H9 (cell line): ENCODE data around the gene AS3MT. TPM values are rescaled to one million over a fixed set of nuclear protein-coding genes. Genes with fewer than 3 reads are reported as not detected.
"Not testable (repeated sequence)": the region's sequence is repeated elsewhere in the genome, so short reads cannot be mapped to it uniquely, and the experiment has no call there.

Experiments used
- DNase-seq: peaks from one replicate; pipeline ENCODE4 v3.0.0-alpha.2; 2017
- H2AFZ ChIP-seq: one replicate; pipeline ENCODE4 v1.6.1; 2013; ENCODE audit warnings: mild to moderate bottlenecking, low read length, control low read depth, moderate library complexity
- H2AK5ac ChIP-seq: 2 replicates; pipeline ENCODE4 v1.6.1; 2013; ENCODE audit warnings: low read length, control low read depth, mixed read lengths; ENCODE audit not compliant: insufficient read length
- H2BK120ac ChIP-seq: one replicate; pipeline ENCODE4 v1.6.1; 2013; ENCODE audit warnings: low read depth, mild to moderate bottlenecking, low read length, control low read depth, inconsistent platforms; ENCODE audit not compliant: poor library complexity, severe bottlenecking
- H2BK12ac ChIP-seq: 2 replicates; pipeline ENCODE4 v1.6.1; 2013; ENCODE audit warnings: low read length, control low read depth, mixed read lengths, low read depth; ENCODE audit not compliant: insufficient read length
- H2BK15ac ChIP-seq: 2 replicates; pipeline ENCODE4 v1.6.1; 2013; ENCODE audit warnings: low read depth, low read length, control low read depth
- H2BK20ac ChIP-seq: one replicate; pipeline ENCODE4 v1.6.1; 2013; ENCODE audit warnings: low read depth, mild to moderate bottlenecking, low read length, control low read depth, inconsistent platforms; ENCODE audit not compliant: poor library complexity, severe bottlenecking
- H2BK5ac ChIP-seq: 2 replicates; pipeline ENCODE4 v1.6.1; 2013; ENCODE audit warnings: low read length, control low read depth, mixed read lengths; ENCODE audit not compliant: insufficient read length
- H3K14ac ChIP-seq: 2 replicates; pipeline ENCODE4 v1.6.1; 2013; ENCODE audit warnings: low read length, control low read depth; ENCODE audit not compliant: insufficient read depth
- H3K18ac ChIP-seq: 2 replicates; pipeline ENCODE4 v1.6.1; 2013; ENCODE audit warnings: low read depth, mild to moderate bottlenecking, mixed read lengths, low read length, control low read depth; ENCODE audit not compliant: insufficient read length
- H3K23ac ChIP-seq: 2 replicates; pipeline ENCODE4 v1.6.1; 2013; ENCODE audit warnings: low read length, control low read depth, mixed read lengths, low read depth; ENCODE audit not compliant: insufficient read length
- H3K23me2 ChIP-seq: 2 replicates; pipeline ENCODE4 v1.6.1; 2013; ENCODE audit warnings: low read depth, mild to moderate bottlenecking, mixed read lengths, low read length, control low read depth; ENCODE audit not compliant: insufficient read length, poor library complexity, severe bottlenecking
- H3K27ac ChIP-seq: 2 replicates; pipeline ENCODE4 v1.5.1; 2013; ENCODE audit warnings: low read length, control low read depth, mixed read lengths, low read depth; ENCODE audit not compliant: insufficient read length
- H3K27me3 ChIP-seq: 2 replicates; pipeline ENCODE4 v1.6.1; 2013; ENCODE audit warnings: low read length, control low read depth, inconsistent platforms; ENCODE audit not compliant: insufficient read depth
- H3K4ac ChIP-seq: 2 replicates; pipeline ENCODE4 v1.6.1; 2013; ENCODE audit warnings: low read depth, mild to moderate bottlenecking, control low read depth, inconsistent platforms, low read length, moderate library complexity
- H3K4me1 ChIP-seq: 2 replicates; pipeline ENCODE4 v1.6.1; 2013; ENCODE audit warnings: low read length, control low read depth, inconsistent platforms; ENCODE audit not compliant: insufficient read depth
- H3K4me2 ChIP-seq: 2 replicates; pipeline ENCODE4 v1.6.1; 2013; ENCODE audit warnings: low read length, control low read depth, mixed read lengths; ENCODE audit not compliant: insufficient read length, insufficient read depth
- H3K56ac ChIP-seq: 2 replicates; pipeline ENCODE4 v1.6.1; 2013; ENCODE audit warnings: low read depth, mild to moderate bottlenecking, mixed read lengths, low read length, control low read depth; ENCODE audit not compliant: insufficient read length
- H3K79me1 ChIP-seq: 2 replicates; pipeline ENCODE4 v1.6.1; 2013; ENCODE audit warnings: low read depth, mild to moderate bottlenecking, moderate library complexity, low read length, control low read depth, inconsistent platforms; ENCODE audit not compliant: insufficient read depth, poor library complexity, severe bottlenecking
- H3K79me2 ChIP-seq: 2 replicates; pipeline ENCODE4 v1.6.1; 2013; ENCODE audit warnings: low read length, control low read depth, inconsistent platforms; ENCODE audit not compliant: insufficient read depth
- H3K9ac ChIP-seq: 2 replicates; pipeline ENCODE4 v1.6.1; 2013; ENCODE audit warnings: low read length, control low read depth, mixed read lengths; ENCODE audit not compliant: insufficient read length; ENCODE audit errors: extremely low read depth
- H3K9me3 ChIP-seq: one replicate; pipeline ENCODE4 v1.6.1; 2013; ENCODE audit warnings: low read depth, low read length, inconsistent platforms; ENCODE audit not compliant: control insufficient read depth
- H3T11ph ChIP-seq: one replicate; pipeline ENCODE4 v1.6.1; 2013; ENCODE audit warnings: mild to moderate bottlenecking, low read length, control low read depth, inconsistent platforms
- H4K20me1 ChIP-seq: one replicate; pipeline ENCODE4 v1.6.1; 2013; ENCODE audit not compliant: control insufficient read depth, insufficient read length, insufficient read depth
- H4K5ac ChIP-seq: 2 replicates; pipeline ENCODE4 v1.6.1; 2013; ENCODE audit warnings: low read depth, mild to moderate bottlenecking, mixed read lengths, low read length, control low read depth; ENCODE audit not compliant: insufficient read length
- H4K8ac ChIP-seq: replicated peaks from 2 replicates; pipeline ENCODE4 v1.6.1; 2013; ENCODE audit warnings: low read length, control low read depth, mixed read lengths, low read depth; ENCODE audit not compliant: insufficient read length
- H4K91ac ChIP-seq: 2 replicates; pipeline ENCODE4 v1.6.1; 2013; ENCODE audit warnings: low read depth, mild to moderate bottlenecking, moderate library complexity, mixed read lengths, low read length, control low read depth; ENCODE audit not compliant: insufficient read length
- H3K27ac Mint-ChIP-seq, 3 experiments: 2 replicates in 2 of 3; 3 replicates in 1 of 3; pipeline ENCODE4 v1.8.0; 2020 to 2021; ENCODE audit warnings: mixed read lengths in 3 of 3, mild to moderate bottlenecking in 1 of 3, moderate library complexity in 1 of 3
- H3K27me3 Mint-ChIP-seq: 2 replicates; pipeline ENCODE4 v1.8.0; 2021; ENCODE audit warnings: low read depth, mild to moderate bottlenecking, moderate library complexity, mixed read lengths
- H3K36me3 Mint-ChIP-seq, 3 experiments: 2 replicates in 2 of 3; 3 replicates in 1 of 3; pipeline ENCODE4 v1.8.0; 2020 to 2021; ENCODE audit warnings: low read depth in 3 of 3, mixed read lengths in 3 of 3; ENCODE audit not compliant: insufficient read depth in 1 of 3
- H3K4me1 Mint-ChIP-seq, 2 experiments: 2 replicates each; pipeline ENCODE4 v1.8.0; 2020; ENCODE audit warnings: mixed read lengths in 2 of 2
- H3K4me3 Mint-ChIP-seq, 2 experiments: 2 replicates in 1 of 2; 3 replicates in 1 of 2; pipeline ENCODE4 v1.8.0; 2020 to 2021; ENCODE audit warnings: mild to moderate bottlenecking in 2 of 2, mixed read lengths in 2 of 2, moderate library complexity in 1 of 2
- H3K9me3 Mint-ChIP-seq, 2 experiments: 2 replicates in 1 of 2; 3 replicates in 1 of 2; pipeline ENCODE4 v1.8.0; 2020; ENCODE audit warnings: mild to moderate bottlenecking in 2 of 2, mixed read lengths in 2 of 2, moderate library complexity in 1 of 2
- WGBS: extraction: QIAGEN DNeasy Blood & Tissue Kit; methylation state at CpG from one replicate; pipeline ENCODE4 v1.1.7; 2013; ENCODE audit warnings: missing lambda C conversion rate, low lambda C conversion rate, mixed read lengths; ENCODE audit not compliant: insufficient read length; ENCODE audit errors: extremely low coverage; 5-methylcytosine and 5-hydroxymethylcytosine counted together
- total RNA-seq: library from RNA; stranded (reverse); gene quantifications from 2 replicates; pipeline ENCODE4 v1.2.1, GENCODE V29; 2021
- TF ChIP-seq, protein P1 (sequence below): fragments of 200-600 bp; sonication (generic); conservative IDR thresholded peaks from 3 replicates; pipeline ENCODE4 v1.8.0; 2021; ENCODE audit warnings: antibody characterized with exemption, mild to moderate bottlenecking

AS3MT gene
- total RNA-seq, 1 experiment from 2014 or later, result 16.4 TPM

DNA sequence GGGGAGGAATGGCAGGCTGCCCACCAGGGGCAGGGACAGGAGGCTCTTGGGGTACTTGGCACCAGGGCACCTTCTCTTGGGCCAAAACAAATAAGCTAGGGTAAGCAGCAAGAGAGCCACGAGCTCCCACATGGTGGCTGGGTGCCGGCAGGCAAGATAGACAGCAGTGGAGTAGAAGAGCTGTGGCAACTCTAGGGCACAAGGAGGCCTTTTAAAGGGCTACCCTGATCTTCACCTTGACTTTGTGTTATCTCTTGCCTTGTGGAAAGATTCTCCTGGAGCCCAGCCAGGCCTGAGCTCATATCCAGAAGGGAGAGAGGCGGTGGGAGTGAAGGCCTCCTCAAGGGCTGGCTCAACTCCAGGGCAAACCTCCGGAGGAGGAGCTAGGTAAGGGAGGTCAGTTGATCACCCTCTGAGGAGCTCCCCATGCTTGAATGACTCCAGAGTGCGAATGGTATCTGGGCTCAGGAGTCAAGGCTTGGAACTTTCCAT, 32.0 kb upstream of the AS3MT start, which contains the start of gene CYP17A1:
TSS of gene CYP17A1 (minus strand) at position 184 of the 492 bp plus-strand sequence. CDS start at position 132, 52 bp downstream.
- no peak within 1 kb of the TSS for H2BK120ac ChIP-seq
- H3K79me2 ChIP-seq, result no peaks in the 10 kb centered on the region
- no peaks in the 10 kb centered on the region for H3K4me1 ChIP-seq
- TF ChIP-seq, protein P1, sequence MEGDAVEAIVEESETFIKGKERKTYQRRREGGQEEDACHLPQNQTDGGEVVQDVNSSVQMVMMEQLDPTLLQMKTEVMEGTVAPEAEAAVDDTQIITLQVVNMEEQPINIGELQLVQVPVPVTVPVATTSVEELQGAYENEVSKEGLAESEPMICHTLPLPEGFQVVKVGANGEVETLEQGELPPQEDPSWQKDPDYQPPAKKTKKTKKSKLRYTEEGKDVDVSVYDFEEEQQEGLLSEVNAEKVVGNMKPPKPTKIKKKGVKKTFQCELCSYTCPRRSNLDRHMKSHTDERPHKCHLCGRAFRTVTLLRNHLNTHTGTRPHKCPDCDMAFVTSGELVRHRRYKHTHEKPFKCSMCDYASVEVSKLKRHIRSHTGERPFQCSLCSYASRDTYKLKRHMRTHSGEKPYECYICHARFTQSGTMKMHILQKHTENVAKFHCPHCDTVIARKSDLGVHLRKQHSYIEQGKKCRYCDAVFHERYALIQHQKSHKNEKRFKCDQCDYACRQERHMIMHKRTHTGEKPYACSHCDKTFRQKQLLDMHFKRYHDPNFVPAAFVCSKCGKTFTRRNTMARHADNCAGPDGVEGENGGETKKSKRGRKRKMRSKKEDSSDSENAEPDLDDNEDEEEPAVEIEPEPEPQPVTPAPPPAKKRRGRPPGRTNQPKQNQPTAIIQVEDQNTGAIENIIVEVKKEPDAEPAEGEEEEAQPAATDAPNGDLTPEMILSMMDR, result no peak
- H3K9ac ChIP-seq, result no peak within 1 kb of the TSS
- H4K20me1 ChIP-seq, result no peaks in the 10 kb centered on the region
- WGBS, result no CpG with 5 or more reads among the region's 5 CpGs
- no peak within 1 kb of the TSS for H4K91ac ChIP-seq
- no peak within 1 kb of the TSS for H4K5ac ChIP-seq
- H3K36me3 Mint-ChIP-seq, result peaks cover 6 to 13% (median 8%) of the 10 kb centered on the region in 3 experiments; a peak in 6 of 7 replicates
- no peaks in the 10 kb centered on the region for H3K27me3 ChIP-seq
- peaks cover 3% of the 10 kb centered on the region in 2 experiments; a peak in 2 of 4 replicates for H3K4me1 Mint-ChIP-seq
- H3K4ac ChIP-seq, result no peak within 1 kb of the TSS
- no peak within 1 kb of the TSS for H3K4me2 ChIP-seq
- H3K9me3 ChIP-seq, result peaks cover 5% of the 10 kb centered on the region
- no peak within 1 kb of the TSS for H3K18ac ChIP-seq
- H3K27me3 Mint-ChIP-seq, result peaks cover 14% of the 10 kb centered on the region
- H3K27ac ChIP-seq, result no peak within 1 kb of the TSS
- H3K14ac ChIP-seq, result no peak within 1 kb of the TSS
- no peak within 1 kb of the TSS for H3K4me3 Mint-ChIP-seq
- H3T11ph ChIP-seq, result no peak within 1 kb of the TSS
- H2AFZ ChIP-seq, result no peak within 1 kb of the TSS
- no peaks in the 10 kb centered on the region for H3K23me2 ChIP-seq
- no peak within 1 kb of the TSS for H2BK12ac ChIP-seq
- H4K8ac ChIP-seq, result no peak within 1 kb of the TSS
- no peak within 1 kb of the TSS for H2AK5ac ChIP-seq
- H2BK20ac ChIP-seq, result no peak within 1 kb of the TSS
- H3K27ac Mint-ChIP-seq, result no peak within 1 kb of the TSS; a peak in 1 of 7 replicates
- H2BK15ac ChIP-seq, result no peak within 1 kb of the TSS
- H3K79me1 ChIP-seq, result no peaks in the 10 kb centered on the region
- no peak within 1 kb of the TSS for H2BK5ac ChIP-seq
- peaks cover 15% of the 10 kb centered on the region in 2 experiments for H3K9me3 Mint-ChIP-seq
- DNase-seq, result no peak
- no peak within 1 kb of the TSS for H3K23ac ChIP-seq
- no peak within 1 kb of the TSS for H3K56ac ChIP-seq

DNA sequence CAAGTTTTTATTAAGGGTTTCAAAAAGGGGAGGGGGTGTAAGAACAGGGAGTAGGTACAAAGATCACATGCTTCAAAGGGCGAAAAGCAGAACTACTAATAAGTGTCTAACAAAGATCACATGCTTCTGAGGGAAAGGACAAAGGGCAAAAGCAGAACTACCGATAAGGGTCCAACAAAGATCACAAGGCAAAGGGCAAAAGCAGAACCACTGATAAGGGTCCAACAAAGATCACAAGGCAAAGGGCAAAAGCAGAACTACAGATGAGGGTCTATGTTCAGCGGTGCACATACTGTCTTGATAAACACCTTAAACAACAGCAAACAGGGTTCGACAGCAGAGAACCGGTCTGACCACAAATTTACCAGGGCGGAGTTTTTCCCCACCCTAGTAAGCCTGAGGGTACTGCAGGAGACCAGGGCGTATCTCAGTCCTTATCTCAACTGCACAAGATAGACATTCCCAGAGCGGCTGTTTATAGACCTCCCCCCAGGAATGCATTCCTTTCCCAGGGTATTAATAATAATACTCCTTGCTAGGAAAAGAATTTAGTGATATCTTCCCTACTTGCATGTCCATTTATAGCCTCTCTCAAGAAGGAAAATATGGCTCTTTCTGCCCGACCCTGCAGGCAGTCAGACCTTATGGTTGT, 30.9 kb upstream of the AS3MT start:
- H3K4me1 Mint-ChIP-seq, result peaks cover 7 to 10% of the 10 kb centered on the region in 2 experiments
- H3K56ac ChIP-seq, H3K4me3 Mint-ChIP-seq, H3K79me2 ChIP-seq, H3K18ac ChIP-seq, H3K4ac ChIP-seq, H3K27ac Mint-ChIP-seq, H2BK20ac ChIP-seq, H2BK12ac ChIP-seq, H3T11ph ChIP-seq, H3K23ac ChIP-seq, H4K8ac ChIP-seq, H2AFZ ChIP-seq, H2BK120ac ChIP-seq, H3K23me2 ChIP-seq, H3K14ac ChIP-seq, H4K91ac ChIP-seq, H3K27me3 ChIP-seq, H3K4me2 ChIP-seq, H3K27ac ChIP-seq, H2AK5ac ChIP-seq, H2BK5ac ChIP-seq, DNase-seq, H3K9ac ChIP-seq, H4K5ac ChIP-seq, H3K9me3 ChIP-seq, H3K79me1 ChIP-seq, H4K20me1 ChIP-seq, H3K4me1 ChIP-seq, H2BK15ac ChIP-seq: not testable (repeated sequence)
- WGBS, result no CpG with 5 or more reads among the region's 9 CpGs
- H3K27me3 Mint-ChIP-seq, result peaks cover 14% of the 10 kb centered on the region
- peaks cover 6 to 13% (median 8%) of the 10 kb centered on the region in 3 experiments; a peak in 6 of 7 replicates for H3K36me3 Mint-ChIP-seq
- peaks cover 15 to 17% of the 10 kb centered on the region in 2 experiments for H3K9me3 Mint-ChIP-seq
